SK-N-SH treated with all-trans-retinoic acid at 6 μM for 48 hours (cell line): ENCODE data around the gene SRGAP1.

Experiments used
- ATAC-seq: fragments of 200-7000 bp; cut with Tn5 transposase; 3 replicates; pipeline ENCODE4 v1.9.1; 2020; ENCODE audit warnings: mild to moderate bottlenecking, moderate library complexity
- ARNTL ChIP-seq: fragments of 450-650 bp; formaldehyde crosslinking; IDR thresholded peaks from 2 replicates; pipeline ENCODE4 v1.5.0; 2020; ENCODE audit warnings: low read depth, mild to moderate bottlenecking, moderate library complexity, borderline replicate concordance
- BACH2 ChIP-seq: fragments of 250-450 bp; sonication (Bioruptor Pico); IDR thresholded peaks from 2 replicates; pipeline ENCODE4 v1.9.0; 2021; ENCODE audit warnings: mild to moderate bottlenecking, borderline replicate concordance
- CREB5 ChIP-seq: fragments of 250-450 bp; sonication (Bioruptor Pico); IDR thresholded peaks from 2 replicates; pipeline ENCODE4 v1.5.1; 2020; ENCODE audit warnings: low read depth, mild to moderate bottlenecking, moderate library complexity
- CSDC2 ChIP-seq: fragments of 250-450 bp; sonication (Bioruptor Pico); IDR thresholded peaks from 2 replicates; pipeline ENCODE4 v1.5.0; 2020; ENCODE audit warnings: mild to moderate bottlenecking, moderate library complexity
- CSRNP3 ChIP-seq: fragments of 250-450 bp; sonication (Bioruptor Pico); IDR thresholded peaks from 2 replicates; pipeline ENCODE4 v1.5.1; 2021; ENCODE audit warnings: mild to moderate bottlenecking, moderate library complexity
- ESRRG ChIP-seq: fragments of 250-450 bp; sonication (Bioruptor Pico); IDR thresholded peaks from 2 replicates; pipeline ENCODE4 v1.6.1; 2021; ENCODE audit warnings: mild to moderate bottlenecking
- ISL1 ChIP-seq: fragments of 250-450 bp; sonication (Bioruptor Pico); IDR thresholded peaks from 2 replicates; pipeline ENCODE4 v2.1.2; 2022; ENCODE audit warnings: mild to moderate bottlenecking, moderate library complexity
- OSR1 ChIP-seq: fragments of 250-450 bp; sonication (Bioruptor Pico); IDR thresholded peaks from 2 replicates; pipeline ENCODE4 v1.8.0; 2022; ENCODE audit warnings: moderate library complexity, mild to moderate bottlenecking, inconsistent platforms
- POU6F1 ChIP-seq: fragments of 250-450 bp; sonication (Bioruptor Pico); IDR thresholded peaks from 2 replicates; pipeline ENCODE4 v1.8.0; 2021; ENCODE audit warnings: low read depth, mild to moderate bottlenecking, moderate library complexity, borderline replicate concordance
- PPARA ChIP-seq: fragments of 250-450 bp; sonication (Bioruptor Pico); IDR thresholded peaks from 2 replicates; pipeline ENCODE4 v1.5.0; 2020; ENCODE audit warnings: mild to moderate bottlenecking, borderline replicate concordance
- RARB ChIP-seq: fragments of 250-450 bp; sonication (Bioruptor Pico); IDR thresholded peaks from 2 replicates; pipeline ENCODE4 v1.8.0; 2021; ENCODE audit warnings: mild to moderate bottlenecking, moderate library complexity
- SNAI2 ChIP-seq: fragments of 250-450 bp; sonication (Bioruptor Pico); IDR thresholded peaks from 2 replicates; pipeline ENCODE4 v1.5.0; 2020; ENCODE audit warnings: mild to moderate bottlenecking, moderate library complexity
- TCF4 ChIP-seq: fragments of 250-450 bp; sonication (Bioruptor Pico); IDR thresholded peaks from 2 replicates; pipeline ENCODE4 v1.8.0; 2021; ENCODE audit warnings: mild to moderate bottlenecking, moderate library complexity, borderline replicate concordance
- TOX ChIP-seq: fragments of 250-450 bp; sonication (Bioruptor Pico); IDR thresholded peaks from 2 replicates; pipeline ENCODE4 v1.8.0; 2021; ENCODE audit warnings: mild to moderate bottlenecking, moderate library complexity, borderline replicate concordance
- TSHZ2 ChIP-seq: fragments of 250-450 bp; sonication (Bioruptor Pico); IDR thresholded peaks from 2 replicates; pipeline ENCODE4 v1.5.0; 2020; ENCODE audit warnings: mild to moderate bottlenecking, moderate library complexity
- ZFP3 ChIP-seq: fragments of 250-450 bp; sonication (Bioruptor Pico); IDR thresholded peaks from 2 replicates; pipeline ENCODE4 v1.5.0; 2020; ENCODE audit warnings: mild to moderate bottlenecking, moderate library complexity
- ZFP30 ChIP-seq: fragments of 450-650 bp; formaldehyde crosslinking; IDR thresholded peaks from 2 replicates; pipeline ENCODE4 v1.5.0; 2022; ENCODE audit warnings: mild to moderate bottlenecking, moderate library complexity
- ZNF565 ChIP-seq: fragments of 450-650 bp; formaldehyde crosslinking; conservative IDR thresholded peaks from 2 replicates; pipeline ENCODE4 v1.5.0; 2020; ENCODE audit warnings: low read depth, mild to moderate bottlenecking, moderate library complexity
- ZNF70 ChIP-seq: fragments of 450-650 bp; formaldehyde crosslinking; IDR thresholded peaks from 2 replicates; pipeline ENCODE4 v1.5.0; 2020; ENCODE audit warnings: mild to moderate bottlenecking, moderate library complexity
- ZNF8 ChIP-seq: fragments of 450-650 bp; formaldehyde crosslinking; IDR thresholded peaks from 2 replicates; pipeline ENCODE4 v1.5.0; 2020; ENCODE audit warnings: mild to moderate bottlenecking, moderate library complexity
- TF ChIP-seq, protein P1 (sequence below): fragments of 250-450 bp; sonication (Bioruptor Pico); IDR thresholded peaks from 2 replicates; pipeline ENCODE4 v1.8.0; 2020; ENCODE audit warnings: mild to moderate bottlenecking, moderate library complexity, borderline replicate concordance

The SRGAP1 gene

DNA sequence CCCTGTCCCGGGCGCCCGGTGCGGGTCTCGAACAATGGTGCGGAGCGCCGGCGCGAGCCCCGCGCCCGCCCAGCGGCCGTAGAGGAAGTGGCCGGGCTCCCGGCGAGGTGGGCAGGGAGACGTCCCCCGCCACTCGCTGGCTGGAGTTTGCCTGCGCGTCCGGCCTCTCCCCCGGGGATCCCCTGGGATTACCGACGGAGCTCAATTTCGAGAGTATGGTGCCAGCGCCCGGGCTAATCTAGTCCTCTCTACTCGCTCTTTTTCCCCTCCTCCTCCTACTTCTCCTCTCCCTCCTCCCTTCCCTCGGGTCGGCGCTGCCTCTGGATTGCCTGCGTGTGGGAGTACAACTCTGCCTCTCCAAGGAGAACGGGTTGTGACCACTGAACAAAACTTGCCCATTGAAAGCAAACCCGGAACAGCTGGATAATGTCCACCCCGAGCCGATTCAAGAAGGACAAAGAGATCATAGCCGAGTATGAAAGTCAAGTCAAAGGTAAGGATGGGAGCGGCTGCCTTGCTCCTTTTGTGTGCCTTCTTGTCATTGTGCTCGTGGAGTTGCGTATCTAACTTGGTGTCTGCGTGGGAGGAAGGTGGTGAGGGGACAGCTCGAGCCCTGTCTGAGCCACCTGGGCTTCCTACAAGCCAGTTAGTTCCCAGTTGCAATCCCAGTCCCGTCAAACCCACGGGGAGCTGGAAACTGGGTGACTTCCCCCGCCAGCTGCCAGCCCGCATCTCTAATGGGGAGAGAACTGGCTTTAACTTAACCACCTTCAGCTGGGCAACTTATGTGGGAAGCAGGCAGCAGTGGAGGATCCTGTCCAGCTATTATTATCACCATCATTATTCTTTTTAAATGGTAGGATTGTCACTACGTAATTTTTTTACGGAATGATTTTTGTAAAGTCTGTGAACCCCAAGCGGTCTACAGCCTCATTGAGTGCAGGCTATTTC is at the start of gene SRGAP1:
SRGAP1 (plus strand) TSS at position 310 of the 951 bp plus-strand sequence; CDS start at position 427, 117 bp downstream.
- TF ChIP-seq ZNF70 (CRISPR knock-in tag) (no peak), SNAI2 (CRISPR knock-in tag) (no peak), TCF4 (CRISPR knock-in tag) (no peak), CSDC2 (CRISPR knock-in tag) (no peak), ESRRG (CRISPR knock-in tag) (no peak), ARNTL (no peak), TSHZ2 (CRISPR knock-in tag) (no peak), TOX (CRISPR knock-in tag) (no peak), ISL1 (CRISPR knock-in tag) (no peak), BACH2 (CRISPR knock-in tag) (no peak), ZNF8 (CRISPR knock-in tag) (no peak), CSRNP3 (CRISPR knock-in tag) (no peak), POU6F1 (CRISPR knock-in tag) (no peak), ZFP3 (CRISPR knock-in tag) (no peak), PPARA (CRISPR knock-in tag) (no peak)
- TF ChIP-seq, protein P1, sequence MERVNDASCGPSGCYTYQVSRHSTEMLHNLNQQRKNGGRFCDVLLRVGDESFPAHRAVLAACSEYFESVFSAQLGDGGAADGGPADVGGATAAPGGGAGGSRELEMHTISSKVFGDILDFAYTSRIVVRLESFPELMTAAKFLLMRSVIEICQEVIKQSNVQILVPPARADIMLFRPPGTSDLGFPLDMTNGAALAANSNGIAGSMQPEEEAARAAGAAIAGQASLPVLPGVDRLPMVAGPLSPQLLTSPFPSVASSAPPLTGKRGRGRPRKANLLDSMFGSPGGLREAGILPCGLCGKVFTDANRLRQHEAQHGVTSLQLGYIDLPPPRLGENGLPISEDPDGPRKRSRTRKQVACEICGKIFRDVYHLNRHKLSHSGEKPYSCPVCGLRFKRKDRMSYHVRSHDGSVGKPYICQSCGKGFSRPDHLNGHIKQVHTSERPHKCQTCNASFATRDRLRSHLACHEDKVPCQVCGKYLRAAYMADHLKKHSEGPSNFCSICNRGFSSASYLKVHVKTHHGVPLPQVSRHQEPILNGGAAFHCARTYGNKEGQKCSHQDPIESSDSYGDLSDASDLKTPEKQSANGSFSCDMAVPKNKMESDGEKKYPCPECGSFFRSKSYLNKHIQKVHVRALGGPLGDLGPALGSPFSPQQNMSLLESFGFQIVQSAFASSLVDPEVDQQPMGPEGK (CRISPR knock-in tag): no peak

DNA sequence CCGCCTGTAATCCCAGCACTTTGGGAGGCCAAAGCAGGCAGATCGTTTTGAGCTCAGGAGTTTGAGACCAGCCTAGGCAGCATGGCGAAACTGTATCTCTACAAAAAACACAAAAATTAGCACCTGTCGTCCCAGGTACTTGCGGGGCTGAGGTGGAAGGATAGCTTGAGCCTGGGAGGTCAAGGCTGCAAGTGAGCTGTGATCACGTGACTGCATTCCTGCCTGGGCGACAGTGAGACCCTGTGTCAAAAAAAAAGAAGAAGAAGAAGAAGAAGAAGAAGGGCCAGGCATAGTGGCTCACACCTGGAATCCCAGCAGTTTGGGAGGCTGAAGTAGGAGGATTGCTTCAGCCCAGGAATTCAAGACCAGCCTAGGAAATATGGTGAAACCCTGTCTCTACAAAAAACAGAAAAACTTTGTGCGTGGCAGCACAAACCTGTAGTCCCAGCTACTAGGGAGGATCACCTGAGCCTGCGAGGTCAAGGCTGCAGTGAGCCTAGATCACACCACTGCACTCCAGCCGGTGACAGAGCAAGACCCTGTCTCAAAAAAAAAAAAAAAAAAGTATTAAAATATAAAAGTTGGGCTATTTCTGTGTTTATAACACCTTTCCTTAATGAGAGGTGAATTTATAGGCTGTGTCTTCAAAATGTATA is 49.3 kb upstream of the SRGAP1 start:
- ATAC-seq: no peak
- TF ChIP-seq CREB5: no peak
- no peak for TF ChIP-seq TSHZ2 (CRISPR knock-in tag)
- no peak for TF ChIP-seq TOX (CRISPR knock-in tag)
- TF ChIP-seq BACH2 (CRISPR knock-in tag): no peak
- no peak for TF ChIP-seq OSR1
- no peak for TF ChIP-seq ISL1 (CRISPR knock-in tag)
- no peak for TF ChIP-seq ZFP30 (CRISPR knock-in tag)
- TF ChIP-seq POU6F1 (CRISPR knock-in tag): no peak
- no peak for TF ChIP-seq ESRRG (CRISPR knock-in tag)
- TF ChIP-seq ARNTL: no peak
- TF ChIP-seq CSDC2 (CRISPR knock-in tag): no peak
- TF ChIP-seq CSRNP3 (CRISPR knock-in tag): no peak
- no peak for TF ChIP-seq RARB (CRISPR knock-in tag)
- TF ChIP-seq ZNF565 (CRISPR knock-in tag): no peak

More for the DNA sequence above, at the start of gene SRGAP1:
- ATAC-seq: peak; percentile 55
